HepG2 (cell line): ENCODE measurements around the gene PACS1. TPM values are rescaled to one million over a fixed set of nuclear protein-coding genes. Genes with fewer than 3 reads are reported as not detected.

Source experiments
- CHD4 ChIP-seq: fragments of 200-600 bp; sonication (generic); IDR thresholded peaks from 2 replicates; pipeline ENCODE4 v1.7.0; 2017; ENCODE audit warnings: mild to moderate bottlenecking, low read length, borderline replicate concordance
- DMAP1 ChIP-seq: IDR thresholded peaks from 2 replicates; pipeline ENCODE4 v1.6.1; 2016
- E2F1 ChIP-seq: sonication (generic); formaldehyde crosslinking; IDR thresholded peaks from 2 replicates; pipeline ENCODE4 v1.5.0; 2020; ENCODE audit warnings: missing genetic modification reagents
- GABPB1 ChIP-seq: IDR thresholded peaks from 2 replicates; pipeline ENCODE4 v1.6.1; 2016; ENCODE audit warnings: mild to moderate bottlenecking, missing genetic modification reagents, moderate library complexity, missing compliant biosample characterization
- HES4 ChIP-seq: sonication (generic); formaldehyde crosslinking; IDR thresholded peaks from 2 replicates; pipeline ENCODE4 v1.9.0; 2021; ENCODE audit warnings: mild to moderate bottlenecking, missing genetic modification reagents, borderline replicate concordance
- HNRNPL ChIP-seq: fragments of 200-400 bp; formaldehyde crosslinking; IDR thresholded peaks from 2 replicates; pipeline ENCODE4 v1.6.1; 2017; ENCODE audit warnings: mild to moderate bottlenecking, low read depth, low read length
- KLF15 ChIP-seq: sonication (generic); formaldehyde crosslinking; IDR thresholded peaks from 2 replicates; pipeline ENCODE4 v1.8.1; 2023; ENCODE audit warnings: borderline replicate concordance, mild to moderate bottlenecking, inconsistent platforms, missing genetic modification reagents, mixed read lengths
- MLLT10 ChIP-seq: sonication (generic); formaldehyde crosslinking; IDR thresholded peaks from 2 replicates; pipeline ENCODE4 v1.4.0; 2020; ENCODE audit warnings: missing genetic modification reagents
- MTF1 ChIP-seq: sonication (generic); formaldehyde crosslinking; IDR thresholded peaks from 2 replicates; pipeline ENCODE4 v1.5.0; 2020; ENCODE audit warnings: missing genetic modification reagents
- MYNN ChIP-seq: sonication (generic); formaldehyde crosslinking; IDR thresholded peaks from 2 replicates; pipeline ENCODE4 v1.4.0; 2020; ENCODE audit warnings: mild to moderate bottlenecking, low read depth, missing genetic modification reagents
- REXO4 ChIP-seq: sonication (generic); formaldehyde crosslinking; IDR thresholded peaks from 2 replicates; pipeline ENCODE4 v1.8.0; 2022; ENCODE audit warnings: missing genetic modification reagents, mild to moderate bottlenecking, borderline replicate concordance
- U2AF1 ChIP-seq: fragments of 200-400 bp; formaldehyde crosslinking; optimal IDR thresholded peaks from 2 replicates; pipeline ENCODE3; 2017; ENCODE audit warnings: mild to moderate bottlenecking, low read depth, low read length
- ZNF224 ChIP-seq: sonication (generic); formaldehyde crosslinking; IDR thresholded peaks from 2 replicates; pipeline ENCODE4 v1.5.0; 2020; ENCODE audit warnings: mild to moderate bottlenecking, missing genetic modification reagents
- ZNF547 ChIP-seq: sonication (generic); formaldehyde crosslinking; IDR thresholded peaks from 2 replicates; pipeline ENCODE4 v1.5.1; 2020; ENCODE audit warnings: mild to moderate bottlenecking, missing genetic modification reagents
- ZSCAN12 ChIP-seq: sonication (generic); formaldehyde crosslinking; IDR thresholded peaks from 2 replicates; pipeline ENCODE4 v1.9.0; 2021; ENCODE audit warnings: mild to moderate bottlenecking, missing genetic modification reagents
- polyA plus RNA-seq, 8 experiments: library from polyadenylated mRNA; depleted of rRNA in 3 of 8; stranded (reverse) in 7 of 8; unstranded in 1 of 8; fragments of >200 nt; fragmentation: Illumina TruSeq in 4 of 8; extraction: Trizol in 4 of 8; gene quantifications; 2 replicates each; pipeline versions ENCODE4 v1.2.1 to v1.2.3, GENCODE V29; 2011 to 2016; ENCODE audit warnings: low read depth in 4 of 8, missing spikeins in 1 of 8, mixed read lengths in 1 of 8; ENCODE audit not compliant: insufficient read depth in 1 of 8
- total RNA-seq, 5 experiments: library from RNA; depleted of rRNA; stranded (reverse); fragments of >200 nt; fragmentation: Illumina TruSeq; extraction: Trizol; gene quantifications; 2 replicates each; pipeline ENCODE4 v1.2.3, GENCODE V29; 2016; ENCODE audit warnings: low read depth in 1 of 5
- TF ChIP-seq, protein P1 (sequence below): sonication (generic); formaldehyde crosslinking; IDR thresholded peaks from 2 replicates; pipeline ENCODE4 v1.4.0; 2020; ENCODE audit warnings: mild to moderate bottlenecking, missing genetic modification reagents
- TF ChIP-seq, protein P2 (sequence below): sonication (generic); formaldehyde crosslinking; IDR thresholded peaks from 2 replicates; pipeline ENCODE4 v1.4.0; 2020; ENCODE audit warnings: low read depth, mild to moderate bottlenecking, missing genetic modification reagents
- TF ChIP-seq, protein P3 (sequence below): sonication (generic); formaldehyde crosslinking; IDR thresholded peaks from 2 replicates; pipeline ENCODE4 v1.4.0; 2020; ENCODE audit warnings: missing genetic modification reagents
- TF ChIP-seq, protein P4 (sequence below): sonication (generic); formaldehyde crosslinking; IDR thresholded peaks from 2 replicates; pipeline ENCODE4 v1.4.0; 2020; ENCODE audit warnings: mild to moderate bottlenecking, missing genetic modification reagents

The PACS1 gene
- total and polyA plus RNA-seq, 2 of the 13 experiments (the other 11 are each of a cell fraction or from before 2014, with no cell fraction given): 7.6 to 8.6 TPM

- TF ChIP-seq, protein P1, sequence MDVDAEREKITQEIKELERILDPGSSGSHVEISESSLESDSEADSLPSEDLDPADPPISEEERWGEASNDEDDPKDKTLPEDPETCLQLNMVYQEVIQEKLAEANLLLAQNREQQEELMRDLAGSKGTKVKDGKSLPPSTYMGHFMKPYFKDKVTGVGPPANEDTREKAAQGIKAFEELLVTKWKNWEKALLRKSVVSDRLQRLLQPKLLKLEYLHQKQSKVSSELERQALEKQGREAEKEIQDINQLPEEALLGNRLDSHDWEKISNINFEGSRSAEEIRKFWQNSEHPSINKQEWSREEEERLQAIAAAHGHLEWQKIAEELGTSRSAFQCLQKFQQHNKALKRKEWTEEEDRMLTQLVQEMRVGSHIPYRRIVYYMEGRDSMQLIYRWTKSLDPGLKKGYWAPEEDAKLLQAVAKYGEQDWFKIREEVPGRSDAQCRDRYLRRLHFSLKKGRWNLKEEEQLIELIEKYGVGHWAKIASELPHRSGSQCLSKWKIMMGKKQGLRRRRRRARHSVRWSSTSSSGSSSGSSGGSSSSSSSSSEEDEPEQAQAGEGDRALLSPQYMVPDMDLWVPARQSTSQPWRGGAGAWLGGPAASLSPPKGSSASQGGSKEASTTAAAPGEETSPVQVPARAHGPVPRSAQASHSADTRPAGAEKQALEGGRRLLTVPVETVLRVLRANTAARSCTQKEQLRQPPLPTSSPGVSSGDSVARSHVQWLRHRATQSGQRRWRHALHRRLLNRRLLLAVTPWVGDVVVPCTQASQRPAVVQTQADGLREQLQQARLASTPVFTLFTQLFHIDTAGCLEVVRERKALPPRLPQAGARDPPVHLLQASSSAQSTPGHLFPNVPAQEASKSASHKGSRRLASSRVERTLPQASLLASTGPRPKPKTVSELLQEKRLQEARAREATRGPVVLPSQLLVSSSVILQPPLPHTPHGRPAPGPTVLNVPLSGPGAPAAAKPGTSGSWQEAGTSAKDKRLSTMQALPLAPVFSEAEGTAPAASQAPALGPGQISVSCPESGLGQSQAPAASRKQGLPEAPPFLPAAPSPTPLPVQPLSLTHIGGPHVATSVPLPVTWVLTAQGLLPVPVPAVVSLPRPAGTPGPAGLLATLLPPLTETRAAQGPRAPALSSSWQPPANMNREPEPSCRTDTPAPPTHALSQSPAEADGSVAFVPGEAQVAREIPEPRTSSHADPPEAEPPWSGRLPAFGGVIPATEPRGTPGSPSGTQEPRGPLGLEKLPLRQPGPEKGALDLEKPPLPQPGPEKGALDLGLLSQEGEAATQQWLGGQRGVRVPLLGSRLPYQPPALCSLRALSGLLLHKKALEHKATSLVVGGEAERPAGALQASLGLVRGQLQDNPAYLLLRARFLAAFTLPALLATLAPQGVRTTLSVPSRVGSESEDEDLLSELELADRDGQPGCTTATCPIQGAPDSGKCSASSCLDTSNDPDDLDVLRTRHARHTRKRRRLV (CRISPR knock-in tag): peak; percentile 49; the same call in 1 of the 2 replicates
- TF ChIP-seq E2F1 (CRISPR knock-in tag) (0 out of 2 replicates have a peak, but pooled peaks have one; percentile 25), CHD4 (0 out of 2 replicates have a peak, but pooled peaks have one; percentile 50), ZSCAN12 (CRISPR knock-in tag) (no peak), KLF15 (CRISPR knock-in tag) (peak; percentile 53; the same call in 1 of the 2 replicates), REXO4 (CRISPR knock-in tag) (no peak), DMAP1 (CRISPR knock-in tag) (no peak), ZNF547 (CRISPR knock-in tag) (no peak), HNRNPL (no peak), U2AF1 (no peak), MLLT10 (CRISPR knock-in tag) (no peak), MTF1 (CRISPR knock-in tag) (0 out of 2 replicates have a peak, but pooled peaks have one; percentile 18), GABPB1 (no peak), HES4 (CRISPR knock-in tag) (no peak), ZNF224 (0 out of 2 replicates have a peak, but pooled peaks have one; percentile 70), MYNN (CRISPR knock-in tag) (no peak; the same call in 1 of the 2 replicates)
- TF ChIP-seq, protein P2, sequence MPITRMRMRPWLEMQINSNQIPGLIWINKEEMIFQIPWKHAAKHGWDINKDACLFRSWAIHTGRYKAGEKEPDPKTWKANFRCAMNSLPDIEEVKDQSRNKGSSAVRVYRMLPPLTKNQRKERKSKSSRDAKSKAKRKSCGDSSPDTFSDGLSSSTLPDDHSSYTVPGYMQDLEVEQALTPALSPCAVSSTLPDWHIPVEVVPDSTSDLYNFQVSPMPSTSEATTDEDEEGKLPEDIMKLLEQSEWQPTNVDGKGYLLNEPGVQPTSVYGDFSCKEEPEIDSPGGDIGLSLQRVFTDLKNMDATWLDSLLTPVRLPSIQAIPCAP (CRISPR knock-in tag): no peak
- TF ChIP-seq, protein P3, sequence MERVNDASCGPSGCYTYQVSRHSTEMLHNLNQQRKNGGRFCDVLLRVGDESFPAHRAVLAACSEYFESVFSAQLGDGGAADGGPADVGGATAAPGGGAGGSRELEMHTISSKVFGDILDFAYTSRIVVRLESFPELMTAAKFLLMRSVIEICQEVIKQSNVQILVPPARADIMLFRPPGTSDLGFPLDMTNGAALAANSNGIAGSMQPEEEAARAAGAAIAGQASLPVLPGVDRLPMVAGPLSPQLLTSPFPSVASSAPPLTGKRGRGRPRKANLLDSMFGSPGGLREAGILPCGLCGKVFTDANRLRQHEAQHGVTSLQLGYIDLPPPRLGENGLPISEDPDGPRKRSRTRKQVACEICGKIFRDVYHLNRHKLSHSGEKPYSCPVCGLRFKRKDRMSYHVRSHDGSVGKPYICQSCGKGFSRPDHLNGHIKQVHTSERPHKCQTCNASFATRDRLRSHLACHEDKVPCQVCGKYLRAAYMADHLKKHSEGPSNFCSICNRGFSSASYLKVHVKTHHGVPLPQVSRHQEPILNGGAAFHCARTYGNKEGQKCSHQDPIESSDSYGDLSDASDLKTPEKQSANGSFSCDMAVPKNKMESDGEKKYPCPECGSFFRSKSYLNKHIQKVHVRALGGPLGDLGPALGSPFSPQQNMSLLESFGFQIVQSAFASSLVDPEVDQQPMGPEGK (CRISPR knock-in tag): no peak
- TF ChIP-seq, protein P4, sequence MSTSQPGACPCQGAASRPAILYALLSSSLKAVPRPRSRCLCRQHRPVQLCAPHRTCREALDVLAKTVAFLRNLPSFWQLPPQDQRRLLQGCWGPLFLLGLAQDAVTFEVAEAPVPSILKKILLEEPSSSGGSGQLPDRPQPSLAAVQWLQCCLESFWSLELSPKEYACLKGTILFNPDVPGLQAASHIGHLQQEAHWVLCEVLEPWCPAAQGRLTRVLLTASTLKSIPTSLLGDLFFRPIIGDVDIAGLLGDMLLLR: peak; percentile 17; the same call in 1 of the 2 replicates
Measured at GRCh38 chr11:66268952-66269905, 199.2 kb downstream of the PACS1 start (continued).
